IMR-90 (cell line): ENCODE data around the gene ZNF618. TPM values are rescaled to one million over a fixed set of nuclear protein-coding genes. Genes with fewer than 3 reads are reported as not detected.

Experiments
- ATAC-seq: fragments of 200-7000 bp; cut with Tn5 transposase; 2 replicates; pipeline ENCODE4 v1.9.1; 2020; ENCODE audit warnings: low read depth, mild to moderate bottlenecking, moderate library complexity
- BruUV-seq: library from RNA; stranded (reverse); fragments of 400-500 nt; replicated peaks from 2 replicates; lab custom pipeline; 2021; lab: Mats Ljungman, UMichigan
- CTCF ChIA-PET: fragments of 300-600 bp; formaldehyde crosslinking; extraction: SDS; loops from one replicate; lab custom pipeline; 2021; ENCODE audit warnings: antibody characterized with exemption; lab: Yijun Ruan, JAX
- POLR2A ChIA-PET: fragments of 300-600 bp; sonication (Branson Sonifier 250); formaldehyde crosslinking; loops from one replicate; lab custom pipeline; 2022; ENCODE audit warnings: antibody characterized with exemption; ENCODE audit not compliant: unreplicated experiment; lab: Charles Lee
- DNase-seq: peaks from one replicate; pipeline ENCODE4 v3.0.0; 2013
- H2AFZ ChIP-seq: replicated peaks from 2 replicates; pipeline ENCODE3; 2013; ENCODE audit warnings: low read length, mild to moderate bottlenecking; ENCODE audit not compliant: poor library complexity
- H2AK5ac ChIP-seq: 2 replicates; pipeline ENCODE4 v1.6.1; 2013; ENCODE audit warnings: low read depth, low read length, inconsistent platforms
- H2AK9ac ChIP-seq: replicated peaks from 2 replicates; pipeline ENCODE3; 2013; ENCODE audit warnings: mild to moderate bottlenecking, low read depth, low read length, moderate library complexity; ENCODE audit not compliant: poor library complexity
- H2BK120ac ChIP-seq: 2 replicates; pipeline ENCODE4 v1.6.1; 2013; ENCODE audit warnings: low read depth, low read length, inconsistent platforms
- H2BK15ac ChIP-seq: 3 replicates; pipeline ENCODE4 v1.6.1; 2013; ENCODE audit warnings: low read depth, low read length, inconsistent platforms
- H2BK20ac ChIP-seq: 2 replicates; pipeline ENCODE4 v1.6.1; 2013; ENCODE audit warnings: low read depth, mild to moderate bottlenecking, inconsistent platforms, low read length, moderate library complexity
- H2BK5ac ChIP-seq: 2 replicates; pipeline ENCODE4 v1.6.1; 2013; ENCODE audit warnings: mild to moderate bottlenecking, low read depth, low read length, inconsistent platforms; ENCODE audit not compliant: poor library complexity, severe bottlenecking
- H3K14ac ChIP-seq: replicated peaks from 2 replicates; pipeline ENCODE4 v1.6.1; 2013; ENCODE audit warnings: low read depth, low read length, inconsistent platforms
- H3K18ac ChIP-seq: 2 replicates; pipeline ENCODE4 v1.6.1; 2013; ENCODE audit warnings: low read depth, low read length, control low read depth
- H3K23ac ChIP-seq: 2 replicates; pipeline ENCODE4 v1.6.1; 2013; ENCODE audit warnings: low read depth, low read length, inconsistent platforms
- H3K27ac ChIP-seq: 2 replicates; pipeline ENCODE4 v1.5.1; 2013; ENCODE audit warnings: mild to moderate bottlenecking, control low read depth, low read length; ENCODE audit not compliant: insufficient read depth
- H3K27me3 ChIP-seq: 2 replicates; pipeline ENCODE4 v1.6.1; 2013; ENCODE audit warnings: low read length; ENCODE audit not compliant: control insufficient read depth, insufficient read depth
- H3K36me3 ChIP-seq: 2 replicates; pipeline ENCODE4 v1.6.1; 2013; ENCODE audit warnings: low read length, mixed read lengths; ENCODE audit not compliant: control insufficient read depth, insufficient read depth
- H3K4ac ChIP-seq: 2 replicates; pipeline ENCODE4 v1.6.1; 2013; ENCODE audit warnings: low read depth, low read length, inconsistent platforms
- H3K4me1 ChIP-seq: 2 replicates; pipeline ENCODE4 v1.6.1; 2013; ENCODE audit warnings: low read length, mixed read lengths; ENCODE audit not compliant: control insufficient read depth, insufficient read depth
- H3K4me2 ChIP-seq: 2 replicates; pipeline ENCODE4 v1.6.1; 2013; ENCODE audit warnings: low read depth, mild to moderate bottlenecking, control low read depth, low read length, moderate library complexity
- H3K4me3 ChIP-seq: 2 replicates; pipeline ENCODE4 v1.5.1; 2013; ENCODE audit warnings: low read depth, mild to moderate bottlenecking, control low read depth, low read length, moderate library complexity; ENCODE audit not compliant: insufficient read depth
- H3K56ac ChIP-seq: 2 replicates; pipeline ENCODE4 v1.6.1; 2013; ENCODE audit warnings: low read length, inconsistent platforms; ENCODE audit not compliant: insufficient read depth; ENCODE audit errors: extremely low read depth
- H3K79me1 ChIP-seq, 2 experiments: 2 replicates each; pipeline ENCODE4 v1.6.1; 2013; ENCODE audit warnings: low read length in 2 of 2, inconsistent platforms in 1 of 2, low read depth in 1 of 2
- H3K9ac ChIP-seq: 2 replicates; pipeline ENCODE4 v1.6.1; 2013; ENCODE audit warnings: low read depth, low read length, control low read depth
- H3K9me1 ChIP-seq: 2 replicates; pipeline ENCODE4 v1.6.1; 2013; ENCODE audit warnings: low read length, inconsistent platforms; ENCODE audit not compliant: insufficient read depth
- H3K9me3 ChIP-seq: 2 replicates; pipeline ENCODE4 v1.6.1; 2013; ENCODE audit warnings: low read length; ENCODE audit not compliant: control insufficient read depth, insufficient read depth
- H4K20me1 ChIP-seq: 2 replicates; pipeline ENCODE4 v1.6.1; 2013; ENCODE audit warnings: low read length, inconsistent platforms; ENCODE audit not compliant: insufficient read depth
- H4K5ac ChIP-seq: 2 replicates; pipeline ENCODE4 v1.6.1; 2013; ENCODE audit warnings: mild to moderate bottlenecking, low read depth, low read length, control low read depth
- H4K8ac ChIP-seq, 2 experiments: 2 replicates each; pipeline ENCODE4 v1.6.1; 2013; ENCODE audit warnings: low read depth in 2 of 2, low read length in 2 of 2, control low read depth in 1 of 2, inconsistent platforms in 1 of 2
- H4K91ac ChIP-seq: 2 replicates; pipeline ENCODE4 v1.6.1; 2013; ENCODE audit warnings: low read depth, low read length, inconsistent platforms; ENCODE audit not compliant: insufficient read depth
- CEBPB ChIP-seq: IDR thresholded peaks from 2 replicates; pipeline ENCODE4 v1.6.1; 2012; ENCODE audit warnings: low read depth, low read length, improper control_type of control experiment
- MAFK ChIP-seq: IDR thresholded peaks from 2 replicates; pipeline ENCODE4 v1.6.1; 2012; ENCODE audit warnings: low read depth, low read length, improper control_type of control experiment
- MAZ ChIP-seq: IDR thresholded peaks from 2 replicates; pipeline ENCODE4 v1.6.1; 2012; ENCODE audit warnings: low read depth, mild to moderate bottlenecking, low read length, improper control_type of control experiment, moderate library complexity, borderline replicate concordance
- MXI1 ChIP-seq: IDR thresholded peaks from 2 replicates; pipeline ENCODE4 v1.6.1; 2012; ENCODE audit warnings: low read depth, mild to moderate bottlenecking, low read length, moderate library complexity, borderline replicate concordance
- RCOR1 ChIP-seq: IDR thresholded peaks from 2 replicates; pipeline ENCODE4 v1.6.1; 2012; ENCODE audit warnings: mild to moderate bottlenecking, low read length, improper control_type of control experiment; ENCODE audit not compliant: insufficient replicate concordance
- WGBS, 2 experiments: methylation state at CpG; one replicate each; pipeline versions ENCODE4 v1.1.5 to v1.1.7; 2013; ENCODE audit warnings: missing lambda C conversion rate in 2 of 2; ENCODE audit not compliant: insufficient read length in 1 of 2; ENCODE audit errors: extremely low coverage in 2 of 2; 5-methylcytosine and 5-hydroxymethylcytosine counted together
- dilution Hi-C: fragments of 300-500 bp; cut with HindIII; formaldehyde crosslinking; loops from one replicate; pipeline ENCODE4 v1.14.3; 2018; ENCODE audit warnings: low sequenced_read_pairs; ENCODE audit not compliant: unreplicated experiment
- in situ Hi-C: fragments of 300-500 bp; cut with MboI; formaldehyde crosslinking; loops from 3 replicates; pipeline ENCODE4 v1.14.3; 2019; ENCODE audit warnings: low sequenced_read_pairs, inconsistent platforms, mixed read lengths
- intact Hi-C: fragments of 100-400 bp; cut with micrococcal nuclease; formaldehyde crosslinking; loops from 2 replicates; pipeline ENCODE4 v1.10.0; 2022
- polyA plus RNA-seq, 3 experiments: library from polyadenylated mRNA; depleted of rRNA; stranded (reverse); fragments of >200 nt; gene quantifications; 2 replicates each; pipeline ENCODE4 v1.2.3, GENCODE V29; 2012; ENCODE audit warnings: low replicate concordance in 1 of 3
- total RNA-seq: library from RNA; depleted of rRNA; stranded (reverse); fragments of >200 nt; gene quantifications from 2 replicates; pipeline ENCODE4 v1.2.3, GENCODE V29; 2012
- TF ChIP-seq, protein P1 (sequence below): fragments of 150-350 bp; IDR thresholded peaks from 2 replicates; pipeline ENCODE4 v1.6.1; 2016; ENCODE audit warnings: low read depth, mild to moderate bottlenecking, low read length, moderate library complexity, borderline replicate concordance

The ZNF618 gene
- total and polyA plus RNA-seq, 2 of the 4 experiments (the other 2 are of a cell fraction), result 8.2 to 9.4 TPM

DNA sequence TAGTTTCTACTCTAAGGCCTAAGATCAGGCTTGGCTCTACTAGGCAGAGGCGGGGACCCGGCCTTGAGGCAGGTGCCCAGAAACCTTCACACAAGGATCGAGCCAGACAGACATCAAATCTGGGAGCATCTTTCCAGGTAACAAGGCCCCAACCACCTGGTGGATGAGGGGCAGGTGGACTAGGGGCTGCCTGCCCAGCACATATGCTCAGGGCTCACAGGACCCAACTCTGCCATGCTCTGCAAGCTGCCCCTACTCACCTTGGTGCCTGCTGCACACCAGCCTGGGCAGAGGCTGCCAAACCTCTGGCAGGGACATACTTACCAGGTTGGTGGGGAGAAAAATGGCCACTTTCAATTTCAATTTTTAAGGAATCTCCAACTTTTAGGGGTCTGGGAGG is 2.2 kb upstream of the ZNF618 start:
- Histone ChIP-seq H2AK9ac (no peak overlapping the region), H2BK5ac (no peak overlapping the region), H2AK5ac (no peak overlapping the region), H2AFZ (no peak overlapping the region), H3K36me3 (no peaks in the 10 kb centered on the region), H3K9ac (no peak overlapping the region), H3K18ac (no peak overlapping the region), H3K56ac (no peak overlapping the region), H2BK15ac (no peak overlapping the region), H2BK120ac (no peak overlapping the region), H3K4ac (no peak overlapping the region), H3K79me1 (peaks cover 3 to 5% of the 10 kb centered on the region in 2 experiments), H2BK20ac (no peak overlapping the region), H3K4me3 (no peak overlapping the region), H3K23ac (no peak overlapping the region), H4K5ac (no peak overlapping the region), H3K9me1 (no peaks in the 10 kb centered on the region; the same call in 1 of the 2 replicates), H4K91ac (no peak overlapping the region), H4K8ac (no peak overlapping the region), H4K20me1 (no peaks in the 10 kb centered on the region), H3K9me3 (no peaks in the 10 kb centered on the region), H3K4me2 (no peak overlapping the region), H3K14ac (no peak overlapping the region), H3K27me3 (peaks cover 17% of the 10 kb centered on the region), H3K4me1 (peaks cover 3% of the 10 kb centered on the region; the same call in 1 of the 2 replicates), H3K27ac (no peak overlapping the region)
- BruUV-seq, result no TSS peak
- intact Hi-C loops (no loop called here), in situ Hi-C loops (loop anchor here (25.0 kb wide), 1 partner anchor 112 kb away; no protein-coding TSS in a partner anchor), dilution Hi-C loops (no loop called here)
- no CpG with 5 or more reads among the region's 3 CpGs for WGBS, 2 experiments
- TF ChIP-seq, protein P1, sequence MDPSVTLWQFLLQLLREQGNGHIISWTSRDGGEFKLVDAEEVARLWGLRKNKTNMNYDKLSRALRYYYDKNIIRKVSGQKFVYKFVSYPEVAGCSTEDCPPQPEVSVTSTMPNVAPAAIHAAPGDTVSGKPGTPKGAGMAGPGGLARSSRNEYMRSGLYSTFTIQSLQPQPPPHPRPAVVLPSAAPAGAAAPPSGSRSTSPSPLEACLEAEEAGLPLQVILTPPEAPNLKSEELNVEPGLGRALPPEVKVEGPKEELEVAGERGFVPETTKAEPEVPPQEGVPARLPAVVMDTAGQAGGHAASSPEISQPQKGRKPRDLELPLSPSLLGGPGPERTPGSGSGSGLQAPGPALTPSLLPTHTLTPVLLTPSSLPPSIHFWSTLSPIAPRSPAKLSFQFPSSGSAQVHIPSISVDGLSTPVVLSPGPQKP, result no peak
- no peak for TF ChIP-seq MXI1
- no peak for TF ChIP-seq MAFK
- no peak for TF ChIP-seq MAZ
- no peak for TF ChIP-seq CEBPB
- no peak for TF ChIP-seq RCOR1
- DNase-seq, result no peak
- ChIA-PET POLR2A (no interaction called here), CTCF (no interaction called here)
- ATAC-seq, result no peak
